GM21423 (cell line): ENCODE data around the gene CCDC89.
"Not testable (repeated sequence)": the region's sequence is repeated elsewhere in the genome, so short reads cannot be mapped to it uniquely, and the experiment has no call there.

ENCODE experiments used
- ATAC-seq: cut with Tn5 transposase; IDR thresholded peaks from one replicate; pipeline ENCODE4 v1.9.1; 2021; ENCODE audit warnings: mild to moderate bottlenecking, moderate library complexity; ENCODE audit not compliant: unreplicated experiment

Gene CCDC89

GRCh38 chr11:85694385-85694980, 8.5 kb upstream of the CCDC89 start:
- no peak for ATAC-seq

- ATAC-seq, result no peak
Measured at GRCh38 chr11:85685125-85685819, 723 bp downstream of the CCDC89 start.

- ATAC-seq, result peak; percentile 83
Measured at GRCh38 chr11:85682330-85683305, 3.4 kb downstream of the CCDC89 start.

- no peak for ATAC-seq
Measured at GRCh38 chr11:85680897-85681296, 5.1 kb downstream of the CCDC89 start.

GRCh38 chr11:85679576-85679975, 6.4 kb downstream of the CCDC89 start:
- ATAC-seq, result no peak

GRCh38 chr11:85673393-85673792, 12.6 kb downstream of the CCDC89 start:
- no peak for ATAC-seq

- ATAC-seq, result no peak
Measured at GRCh38 chr11:85672105-85672902, 13.7 kb downstream of the CCDC89 start.

- ATAC-seq, result not testable (repeated sequence)
Measured at GRCh38 chr11:85670949-85671663, 14.9 kb downstream of the CCDC89 start.

- no peak for ATAC-seq
Measured at GRCh38 chr11:85668157-85668556, 17.8 kb downstream of the CCDC89 start.

GRCh38 chr11:85666687-85667086, 19.3 kb downstream of the CCDC89 start:
- no peak for ATAC-seq

GRCh38 chr11:85665733-85666132, 20.3 kb downstream of the CCDC89 start:
- no peak for ATAC-seq

- ATAC-seq, result peak; percentile 94
Measured at GRCh38 chr11:85664615-85665481, 21.1 kb downstream of the CCDC89 start, which contains the start of gene CREBZF. Gene CREBZF (minus strand): TSS chr11:85665129. CDS start chr11:85664875, 254 bp downstream.

- peak; percentile 61 for ATAC-seq
Measured at GRCh38 chr11:85663753-85664614, 22.0 kb downstream of the CCDC89 start.

GRCh38 chr11:85663080-85663752, 22.8 kb downstream of the CCDC89 start:
- ATAC-seq, result no peak

GRCh38 chr11:85661972-85662664, 23.9 kb downstream of the CCDC89 start:
- ATAC-seq, result no peak

- no peak for ATAC-seq
Measured at GRCh38 chr11:85658180-85658579, 27.8 kb downstream of the CCDC89 start.

GRCh38 chr11:85656777-85657176, 29.2 kb downstream of the CCDC89 start:
- ATAC-seq, result no peak
